Measurements from ENCODE around the gene VPS13D.

GRCh38 chr1:12511128-12511484, 281.3 kb downstream of the VPS13D start:
- TF ChIP-seq CTCF (IDR thresholded peaks at IDR 0.05) (no peak), POLR2AphosphoS5 (IDR thresholded peaks at IDR 0.05) (no peak)
